Measurements from ENCODE around the gene MAP7D3. TPM values are rescaled to one million over a fixed set of nuclear protein-coding genes. Genes with fewer than 3 reads are reported as not detected.

The MAP7D3 gene
- total and polyA plus RNA-seq, 2 of the 8 experiments (the other 6 are each of a cell fraction or from before 2014, with no cell fraction given), result 4.8 to 19.6 TPM

DNA sequence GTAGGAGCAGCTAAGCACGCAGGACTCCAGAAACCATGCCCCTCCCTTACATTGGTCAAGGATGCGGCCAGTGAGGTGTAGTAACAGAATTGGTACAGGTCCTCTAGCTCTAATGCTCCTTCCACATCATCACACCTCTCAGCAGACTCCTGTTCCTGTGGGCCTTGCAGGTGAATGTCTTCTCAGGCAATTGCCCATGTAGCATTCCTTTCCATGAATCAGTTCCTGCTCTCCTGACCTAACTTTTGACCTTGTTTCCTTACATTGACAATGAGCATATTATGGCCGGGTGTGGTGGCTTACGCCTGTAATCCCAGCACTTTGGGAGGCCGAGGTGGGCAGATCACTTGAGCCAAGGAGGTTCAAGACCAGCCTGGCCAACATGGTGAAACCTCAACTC lies 31.3 kb downstream of the MAP7D3 start:
- no peaks in the 10 kb centered on the region for H3K27me3 ChIP-seq (replicated peaks in 1 of 4; ENCODE audit: control insufficient read depth in 3 of 4, extremely low read depth in 1 of 4, insufficient read depth in 3 of 4, low read length in 3 of 4)
- CTCF ChIA-PET (ENCODE audit: partially characterized antibody), result interaction anchor here (1.0 kb wide), 1 partner anchor 192 kb away, joined by 5 read pairs; no protein-coding TSS in a partner anchor
- TF ChIP-seq BRCA1 (IDR thresholded peaks at IDR 0.05; ENCODE audit: low read depth, low read length), result no peak
- TF ChIP-seq RBBP5 (IDR thresholded peaks at IDR 0.05; ENCODE audit: borderline replicate concordance, low read depth, low read length), result no peak
- TF ChIP-seq, protein P1, sequence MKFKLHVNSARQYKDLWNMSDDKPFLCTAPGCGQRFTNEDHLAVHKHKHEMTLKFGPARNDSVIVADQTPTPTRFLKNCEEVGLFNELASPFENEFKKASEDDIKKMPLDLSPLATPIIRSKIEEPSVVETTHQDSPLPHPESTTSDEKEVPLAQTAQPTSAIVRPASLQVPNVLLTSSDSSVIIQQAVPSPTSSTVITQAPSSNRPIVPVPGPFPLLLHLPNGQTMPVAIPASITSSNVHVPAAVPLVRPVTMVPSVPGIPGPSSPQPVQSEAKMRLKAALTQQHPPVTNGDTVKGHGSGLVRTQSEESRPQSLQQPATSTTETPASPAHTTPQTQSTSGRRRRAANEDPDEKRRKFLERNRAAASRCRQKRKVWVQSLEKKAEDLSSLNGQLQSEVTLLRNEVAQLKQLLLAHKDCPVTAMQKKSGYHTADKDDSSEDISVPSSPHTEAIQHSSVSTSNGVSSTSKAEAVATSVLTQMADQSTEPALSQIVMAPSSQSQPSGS (IDR thresholded peaks at IDR 0.05; ENCODE audit: low read length), result no peak
- no peak for TF ChIP-seq TAF7 (optimal IDR thresholded peaks at IDR 0.05; ENCODE audit: borderline replicate concordance, low read depth, low read length)
- TF ChIP-seq MAFK (IDR thresholded peaks at IDR 0.05; ENCODE audit: low read depth, low read length), result no peak
- TF ChIP-seq CTBP2 (IDR thresholded peaks at IDR 0.05; ENCODE audit: borderline replicate concordance, insufficient read depth, insufficient read length, low read length), result no peak
- no peak for TF ChIP-seq KDM5A (IDR thresholded peaks at IDR 0.05; ENCODE audit: low read length)
- TF ChIP-seq NANOG (IDR thresholded peaks at IDR 0.05; ENCODE audit: insufficient read depth, low read depth, low read length, poor library complexity, severe bottlenecking), result no peak
- TF ChIP-seq TEAD4 (IDR thresholded peaks at IDR 0.05; ENCODE audit: low read depth, low read length), result no peak
- DNase-seq (ENCODE audit: low read depth in 1 of 2, low spot score in 2 of 2) (no peak), FAIRE-seq (no peak)
- no peak overlapping the region for H3K56ac ChIP-seq (replicated peaks; ENCODE audit: insufficient read length, low read depth, low read length)
- H2BK120ac ChIP-seq (replicated peaks; ENCODE audit: low read depth, low read length), result no peak overlapping the region
- H2BK20ac ChIP-seq (ENCODE audit: low read length), result no peak overlapping the region
- POLR2A ChIA-PET (ENCODE audit: partially characterized antibody), result no interaction called here
- H2BK5ac ChIP-seq (ENCODE audit: low read depth, low read length), result no peak overlapping the region
- no peak overlapping the region for H3K4ac ChIP-seq (replicated peaks; ENCODE audit: insufficient read length, low read depth, low read length)
- no peak overlapping the region for H4K5ac ChIP-seq (ENCODE audit: insufficient read length, low read depth, low read length)
- H3K14ac ChIP-seq (ENCODE audit: insufficient read length), result no peak overlapping the region
- H3K4me1 ChIP-seq (replicated peaks in 1 of 4; ENCODE audit: control insufficient read depth in 3 of 4, insufficient read depth in 4 of 4, low read length in 3 of 4), result no peaks in the 10 kb centered on the region
- H3K23ac ChIP-seq (ENCODE audit: insufficient read length), result no peak overlapping the region
- H3K79me2 ChIP-seq (ENCODE audit: control insufficient read depth in 1 of 2, insufficient read depth in 2 of 2, low read length in 2 of 2), result no peaks in the 10 kb centered on the region
- no peak overlapping the region for H2BK15ac ChIP-seq (ENCODE audit: low read length)
- H4K20me1 ChIP-seq (replicated peaks in 1 of 2; ENCODE audit: control insufficient read depth in 1 of 2, insufficient read depth in 2 of 2, low read length in 2 of 2), result peaks cover 0 to 1% of the 10 kb centered on the region in 2 experiments
- no peak overlapping the region for H2AFZ ChIP-seq (ENCODE audit: low read length)
- no peak overlapping the region for H3K4me2 ChIP-seq (ENCODE audit: insufficient read depth in 1 of 2, low read depth in 2 of 2, low read length in 2 of 2)
- H3K36me3 ChIP-seq (ENCODE audit: control insufficient read depth in 2 of 4, insufficient read depth in 4 of 4, low read length in 3 of 4), result peaks cover 5 to 41% (median 12%) of the 10 kb centered on the region in 4 experiments; a peak in 6 of 8 replicates
- H2BK12ac ChIP-seq (ENCODE audit: low read depth, low read length), result no peak overlapping the region
- H3K79me1 ChIP-seq (ENCODE audit: low read depth, low read length), result no peaks in the 10 kb centered on the region
- H4K91ac ChIP-seq (replicated peaks; ENCODE audit: insufficient read length, low read length), result no peak overlapping the region
- no peak overlapping the region for H3K18ac ChIP-seq (ENCODE audit: extremely low read depth, low read length)
- no peak overlapping the region for H4K8ac ChIP-seq (ENCODE audit: extremely low read depth, insufficient read depth, low read length)
- H3K23me2 ChIP-seq (ENCODE audit: low read depth, low read length), result no peaks in the 10 kb centered on the region
- no peak overlapping the region for H3K9ac ChIP-seq (replicated peaks in 1 of 4; ENCODE audit: extremely low read depth in 1 of 4, low read depth in 3 of 4, low read length in 3 of 4)
- no peaks in the 10 kb centered on the region for H3K9me3 ChIP-seq (ENCODE audit: insufficient read depth in 2 of 2, low read depth in 1 of 2, low read length in 1 of 2)
- H2AK5ac ChIP-seq (ENCODE audit: low read depth, low read length), result no peak overlapping the region
- H3K27ac ChIP-seq (ENCODE audit: low read depth, low read length), result no peak overlapping the region
- no peak overlapping the region for H3K4me3 ChIP-seq (ENCODE audit: extremely low read depth in 1 of 4, insufficient read depth in 2 of 4, low read depth in 3 of 4, low read length in 4 of 4)
- 94% methylated on average over 5 of the region's 5 CpGs; no CpG with 5 or more reads in 1 of the 2 experiments for WGBS, 2 experiments (ENCODE audit: extremely low coverage in 1 of 2, insufficient coverage in 1 of 2, insufficient read length in 1 of 2, insufficient replicate concordance in 2 of 2, low coverage in 1 of 2, low lambda C conversion rate in 2 of 2, missing lambda C conversion rate in 1 of 2)
